Rectal smooth muscle tissue (tissue), 1 donor: ENCODE results near the gene MCEMP1.

Experiments
- H3K27ac ChIP-seq: one replicate; pipeline ENCODE4 v1.7.0; 2013; ENCODE audit warnings: low read depth, low read length, inconsistent platforms
- H3K27me3 ChIP-seq: one replicate; pipeline ENCODE4 v1.7.0; 2013; ENCODE audit warnings: low read length; ENCODE audit not compliant: control insufficient read depth, insufficient read depth
- H3K36me3 ChIP-seq: one replicate; pipeline ENCODE4 v1.7.0; 2013; ENCODE audit warnings: low read length; ENCODE audit not compliant: control insufficient read depth, insufficient read depth
- H3K4me1 ChIP-seq: one replicate; pipeline ENCODE4 v1.7.0; 2013; ENCODE audit warnings: low read length; ENCODE audit not compliant: control insufficient read depth, insufficient read depth
- H3K4me3 ChIP-seq: one replicate; pipeline ENCODE4 v1.7.0; 2013; ENCODE audit warnings: low read length
- H3K9ac ChIP-seq: one replicate; pipeline ENCODE4 v1.7.0; 2013; ENCODE audit warnings: low read length

Gene MCEMP1

GRCh38 chr19:7679771-7680605 lies 3.1 kb downstream of the MCEMP1 start:
- Histone ChIP-seq H3K9ac (no peak overlapping the region), H3K27ac (no peak overlapping the region), H3K4me1 (peaks cover 2% of the 10 kb centered on the region), H3K36me3 (peaks cover 8% of the 10 kb centered on the region), H3K4me3 (peak overlapping the region; percentile 93), H3K27me3 (no peaks in the 10 kb centered on the region)

GRCh38 chr19:7680606-7681339 lies 3.9 kb downstream of the MCEMP1 start, which contains the start of gene TRAPPC5:
Gene TRAPPC5 (plus strand): TSS chr19:7680833. CDS start chr19:7682254, 1,421 bp downstream.
- peak within 1 kb of the TSS; percentile 68 for H3K9ac ChIP-seq
- H3K4me3 ChIP-seq, result peak within 1 kb of the TSS; percentile 93
- H3K4me1 ChIP-seq, result peaks cover 2% of the 10 kb centered on the region
- H3K36me3 ChIP-seq, result peaks cover 8% of the 10 kb centered on the region
- H3K27ac ChIP-seq, result peak within 1 kb of the TSS; percentile 78
- no peaks in the 10 kb centered on the region for H3K27me3 ChIP-seq

- H3K27ac ChIP-seq, result peak overlapping the region; percentile 78
- H3K4me1 ChIP-seq, result peaks cover 2% of the 10 kb centered on the region
- no peaks in the 10 kb centered on the region for H3K27me3 ChIP-seq
- H3K4me3 ChIP-seq, result peak overlapping the region; percentile 93
- peak overlapping the region; percentile 68 for H3K9ac ChIP-seq
- H3K36me3 ChIP-seq, result peaks cover 8% of the 10 kb centered on the region
Measured at GRCh38 chr19:7681340-7682174, 4.7 kb downstream of the MCEMP1 start.

- peak overlapping the region; percentile 93 for H3K4me3 ChIP-seq
- H3K4me1 ChIP-seq, result peaks cover 2% of the 10 kb centered on the region
- no peak overlapping the region for H3K9ac ChIP-seq
- peaks cover 8% of the 10 kb centered on the region for H3K36me3 ChIP-seq
- no peaks in the 10 kb centered on the region for H3K27me3 ChIP-seq
- no peak overlapping the region for H3K27ac ChIP-seq
Measured at GRCh38 chr19:7682175-7682855, 5.4 kb downstream of the MCEMP1 start.

GRCh38 chr19:7685546-7686445 lies 8.9 kb downstream of the MCEMP1 start:
- H3K9ac ChIP-seq, result no peak overlapping the region
- no peaks in the 10 kb centered on the region for H3K27me3 ChIP-seq
- peaks cover 2% of the 10 kb centered on the region for H3K4me1 ChIP-seq
- no peak overlapping the region for H3K4me3 ChIP-seq
- no peak overlapping the region for H3K27ac ChIP-seq
- H3K36me3 ChIP-seq, result peaks cover 8% of the 10 kb centered on the region

GRCh38 chr19:7687177-7687576 lies 10.3 kb downstream of the MCEMP1 start:
- no peak overlapping the region for H3K4me3 ChIP-seq
- H3K27ac ChIP-seq, result no peak overlapping the region
- H3K27me3 ChIP-seq, result no peaks in the 10 kb centered on the region
- H3K36me3 ChIP-seq, result peaks cover 5% of the 10 kb centered on the region
- H3K4me1 ChIP-seq, result no peaks in the 10 kb centered on the region
- H3K9ac ChIP-seq, result no peak overlapping the region

GRCh38 chr19:7689165-7689564 lies 12.3 kb downstream of the MCEMP1 start:
- Histone ChIP-seq H3K4me3 (no peak overlapping the region), H3K9ac (no peak overlapping the region), H3K4me1 (no peaks in the 10 kb centered on the region), H3K27me3 (no peaks in the 10 kb centered on the region), H3K27ac (no peak overlapping the region), H3K36me3 (no peaks in the 10 kb centered on the region)

GRCh38 chr19:7690779-7691258 lies 13.9 kb downstream of the MCEMP1 start:
- no peak overlapping the region for H3K4me3 ChIP-seq
- H3K36me3 ChIP-seq, result no peaks in the 10 kb centered on the region
- H3K27me3 ChIP-seq, result no peaks in the 10 kb centered on the region
- H3K9ac ChIP-seq, result no peak overlapping the region
- no peak overlapping the region for H3K27ac ChIP-seq
- no peaks in the 10 kb centered on the region for H3K4me1 ChIP-seq

- Histone ChIP-seq H3K27ac (no peak overlapping the region), H3K9ac (no peak overlapping the region), H3K36me3 (no peaks in the 10 kb centered on the region), H3K27me3 (no peaks in the 10 kb centered on the region), H3K4me3 (no peak overlapping the region), H3K4me1 (no peaks in the 10 kb centered on the region)
Measured at GRCh38 chr19:7691497-7691896, 14.6 kb downstream of the MCEMP1 start.

- Histone ChIP-seq H3K9ac (no peak overlapping the region), H3K36me3 (no peaks in the 10 kb centered on the region), H3K4me3 (no peak overlapping the region), H3K27me3 (peaks cover under 1% of the 10 kb centered on the region), H3K4me1 (no peaks in the 10 kb centered on the region), H3K27ac (no peak overlapping the region)
Measured at GRCh38 chr19:7692417-7693088, 15.7 kb downstream of the MCEMP1 start.
